C4-2B (cell line): ENCODE results near the gene MYO1D.

Source experiments
- CTCF ChIP-seq: fragments of 450-650 bp; conservative IDR thresholded peaks from 2 replicates; pipeline ENCODE4 v1.5.1; 2017; ENCODE audit warnings: mild to moderate bottlenecking
- ZFX ChIP-seq: fragments of 450-650 bp; IDR thresholded peaks from 2 replicates; pipeline ENCODE4 v1.6.1; 2017

- no peak for TF ChIP-seq CTCF
- no peak for TF ChIP-seq ZFX
Measured at GRCh38 chr17:32921017-32921416, 44.1 kb upstream of the MYO1D start.
